ENCODE results near the gene EID2B. TPM values are rescaled to one million over a fixed set of nuclear protein-coding genes. Genes with fewer than 3 reads are reported as not detected.

Gene EID2B, protein sequence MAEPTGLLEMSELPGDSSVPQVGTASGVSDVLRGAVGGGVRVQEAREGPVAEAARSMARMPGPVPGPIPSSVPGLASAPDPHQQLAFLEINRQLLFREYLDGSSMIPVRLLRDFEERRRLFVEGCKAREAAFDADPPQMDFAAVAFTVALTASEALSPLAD
- 5.3 TPM for total RNA-seq
- 6.9 TPM for polyA plus RNA-seq

DNA sequence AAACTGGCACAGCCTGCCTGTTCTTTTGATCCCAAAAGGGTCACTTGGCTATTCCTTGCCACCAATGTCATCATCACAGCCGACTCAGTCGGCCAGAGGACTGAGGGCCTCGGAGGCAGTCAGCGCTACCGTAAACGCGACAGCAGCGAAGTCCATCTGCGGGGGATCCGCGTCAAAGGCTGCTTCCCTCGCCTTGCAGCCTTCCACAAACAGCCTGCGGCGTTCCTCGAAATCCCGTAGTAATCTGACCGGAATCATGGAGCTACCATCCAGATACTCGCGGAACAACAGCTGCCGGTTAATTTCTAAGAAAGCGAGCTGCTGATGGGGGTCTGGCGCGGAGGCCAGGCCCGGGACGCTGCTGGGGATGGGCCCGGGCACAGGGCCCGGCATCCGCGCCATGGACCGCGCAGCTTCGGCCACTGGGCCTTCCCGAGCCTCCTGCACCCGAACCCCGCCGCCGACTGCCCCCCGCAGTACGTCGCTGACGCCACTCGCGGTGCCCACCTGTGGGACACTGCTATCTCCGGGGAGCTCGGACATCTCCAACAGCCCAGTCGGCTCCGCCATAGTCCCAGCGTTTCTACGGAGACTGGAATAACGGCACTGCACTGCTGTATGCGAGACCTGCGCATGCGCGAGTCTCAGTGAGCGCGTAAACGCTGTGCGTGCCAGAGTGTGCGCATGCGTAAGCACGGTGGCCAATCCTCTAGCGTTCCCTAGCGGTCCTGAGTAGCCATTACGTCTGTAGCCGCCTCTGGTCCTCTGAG, at the start of gene EID2B:
EID2B (minus strand) TSS at position 620 of the 770 bp plus-strand sequence; CDS start at position 570, 50 bp downstream.
- Histone ChIP-seq H3K4me1 (ENCODE audit: insufficient read depth) (no peaks in the 10 kb centered on the region), H3K4me3 (ENCODE audit: low read depth, low read length) (peak within 1 kb of the TSS; percentile 69), H3K36me3 (ENCODE audit: insufficient read depth) (no peaks in the 10 kb centered on the region), H3K27ac (ENCODE audit: low read depth) (peak within 1 kb of the TSS; percentile 11)
- peak; percentile 94 for DNase-seq (ENCODE audit: extremely low spot score)
- under 1% methylated on average over 65 of the region's 65 CpGs for WGBS

DNA sequence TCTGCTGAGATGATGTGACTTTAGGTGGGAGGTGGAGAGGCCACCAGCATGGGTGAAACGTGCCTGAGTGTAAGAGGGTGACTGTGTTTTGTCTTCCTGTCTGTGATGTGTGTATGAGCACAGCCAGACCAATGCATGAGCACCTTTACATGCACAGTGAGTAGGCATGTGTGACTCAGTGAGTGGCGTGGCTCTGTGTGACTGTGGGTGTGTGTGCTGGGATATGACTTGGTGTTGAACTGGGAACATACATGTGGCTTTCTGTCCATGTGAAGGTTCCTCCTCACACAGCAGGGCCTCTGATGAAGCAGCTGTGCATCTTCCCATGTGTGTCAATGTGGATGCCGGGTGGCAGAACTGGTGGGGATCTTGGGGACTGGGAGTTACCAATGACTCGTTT, 49.8 kb upstream of the EID2B start:
- no peaks in the 10 kb centered on the region for H3K36me3 ChIP-seq (ENCODE audit: insufficient read depth)
- no peak for DNase-seq (ENCODE audit: extremely low spot score)
- no peak overlapping the region for H3K4me3 ChIP-seq (ENCODE audit: low read depth, low read length)
- WGBS, result 50% methylated on average over 4 of the region's 4 CpGs
- H3K27ac ChIP-seq (ENCODE audit: low read depth), result no peak overlapping the region
- H3K4me1 ChIP-seq (ENCODE audit: insufficient read depth), result no peaks in the 10 kb centered on the region

DNA sequence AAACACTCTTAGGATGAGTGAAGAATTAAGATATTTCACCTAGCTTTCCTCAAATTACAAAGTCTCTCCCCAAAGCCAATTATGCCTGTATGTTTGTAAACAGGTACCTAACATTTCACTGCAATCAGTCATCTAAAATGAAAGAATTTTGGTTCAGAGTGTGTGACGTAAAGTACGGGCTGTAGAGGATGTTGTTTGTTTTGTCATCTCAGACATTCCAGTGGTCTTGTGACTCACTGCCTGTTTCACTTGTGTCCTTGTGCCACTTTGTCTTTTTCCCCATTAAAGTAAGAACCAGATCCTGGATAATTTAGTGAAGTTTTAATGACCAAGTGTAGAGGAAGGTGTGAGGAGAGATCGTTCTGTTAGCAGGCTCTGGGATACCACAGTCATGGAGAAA, 36.0 kb upstream of the EID2B start:
- Histone ChIP-seq H3K4me3 (ENCODE audit: low read depth, low read length) (no peak overlapping the region), H3K36me3 (ENCODE audit: insufficient read depth) (no peaks in the 10 kb centered on the region), H3K4me1 (ENCODE audit: insufficient read depth) (no peaks in the 10 kb centered on the region), H3K27ac (ENCODE audit: low read depth) (no peak overlapping the region)
- WGBS, result 56% methylated on average over 3 of the region's 3 CpGs
- no peak for DNase-seq (ENCODE audit: extremely low spot score)

DNA sequence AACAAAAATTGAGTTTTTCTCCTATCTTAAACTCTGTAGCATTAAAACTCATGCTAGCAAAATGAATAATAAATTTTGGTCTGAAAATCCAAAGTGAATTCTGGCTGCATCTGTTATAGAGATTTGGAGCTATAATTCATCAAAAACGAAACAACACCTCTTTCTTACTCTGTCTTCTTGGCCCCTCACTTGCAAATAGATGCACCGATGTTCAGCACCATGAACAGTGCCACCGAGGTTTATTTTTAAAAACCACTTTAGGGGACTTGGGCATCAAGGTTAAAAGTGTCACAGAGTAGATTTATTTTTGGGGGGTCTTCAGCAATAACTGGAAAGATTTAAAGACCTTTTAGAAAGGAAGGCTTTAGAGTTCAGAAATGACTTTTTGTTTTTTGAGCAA, 33.4 kb upstream of the EID2B start:
- H3K4me3 ChIP-seq (ENCODE audit: low read depth, low read length), result no peak overlapping the region
- no peaks in the 10 kb centered on the region for H3K36me3 ChIP-seq (ENCODE audit: insufficient read depth)
- H3K4me1 ChIP-seq (ENCODE audit: insufficient read depth), result no peaks in the 10 kb centered on the region
- no peak for DNase-seq (ENCODE audit: extremely low spot score)
- no peak overlapping the region for H3K27ac ChIP-seq (ENCODE audit: low read depth)
- WGBS, result 41% methylated on average over 3 of the region's 3 CpGs

DNA sequence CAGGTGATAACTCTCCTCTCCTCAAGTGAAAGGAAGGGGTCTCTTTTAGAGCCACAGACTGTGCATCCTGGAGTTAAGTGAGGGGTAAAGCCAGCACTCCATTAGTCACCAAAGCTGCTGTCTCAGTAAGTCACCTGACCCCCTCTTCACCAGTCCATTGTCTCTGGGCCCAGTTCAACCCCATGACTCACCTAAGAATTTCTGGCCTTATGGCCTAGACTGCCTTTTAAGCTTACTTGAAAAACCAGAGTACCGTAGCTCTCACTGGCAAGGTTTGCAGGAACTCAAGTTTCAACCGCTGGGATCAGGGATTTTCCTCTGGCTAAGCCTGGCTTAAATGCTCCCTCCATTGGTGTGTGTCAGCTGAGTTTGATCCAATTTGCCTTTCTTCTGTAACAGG, 30.8 kb upstream of the EID2B start:
- 76% methylated on average over 2 of the region's 2 CpGs for WGBS
- no peak for DNase-seq (ENCODE audit: extremely low spot score)
- Histone ChIP-seq H3K27ac (ENCODE audit: low read depth) (no peak overlapping the region), H3K4me3 (ENCODE audit: low read depth, low read length) (no peak overlapping the region), H3K4me1 (ENCODE audit: insufficient read depth) (no peaks in the 10 kb centered on the region), H3K36me3 (ENCODE audit: insufficient read depth) (no peaks in the 10 kb centered on the region)

DNA sequence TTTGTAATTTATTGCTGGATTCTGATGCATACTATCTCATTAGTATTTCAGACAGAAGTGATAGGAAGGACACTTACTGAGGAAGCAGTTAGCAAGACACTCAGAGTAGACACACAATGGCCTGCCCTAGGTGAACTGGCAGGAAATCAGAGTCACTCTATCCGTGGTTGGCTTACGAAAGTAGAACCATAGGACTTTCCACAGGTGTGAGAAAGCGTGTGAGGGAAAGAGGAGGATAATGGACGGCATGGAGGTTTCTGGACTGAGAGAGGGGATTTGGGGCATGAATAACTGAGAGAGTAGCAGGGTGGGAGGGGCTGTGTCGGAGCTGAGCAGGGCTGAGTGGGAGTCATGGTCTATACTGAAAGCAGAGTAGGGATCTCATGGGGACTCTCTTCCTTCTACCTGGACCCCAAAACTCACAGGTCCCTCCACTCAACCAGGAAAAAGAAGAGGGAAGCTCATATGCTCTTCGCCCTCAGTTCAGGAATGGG, 26.0 kb upstream of the EID2B start:
- H3K4me1 ChIP-seq (ENCODE audit: insufficient read depth), result no peaks in the 10 kb centered on the region
- H3K27ac ChIP-seq (ENCODE audit: low read depth), result no peak overlapping the region
- no peak overlapping the region for H3K4me3 ChIP-seq (ENCODE audit: low read depth, low read length)
- DNase-seq (ENCODE audit: extremely low spot score), result no peak
- 65% methylated on average over 6 of the region's 6 CpGs for WGBS
- H3K36me3 ChIP-seq (ENCODE audit: insufficient read depth), result no peaks in the 10 kb centered on the region

DNA sequence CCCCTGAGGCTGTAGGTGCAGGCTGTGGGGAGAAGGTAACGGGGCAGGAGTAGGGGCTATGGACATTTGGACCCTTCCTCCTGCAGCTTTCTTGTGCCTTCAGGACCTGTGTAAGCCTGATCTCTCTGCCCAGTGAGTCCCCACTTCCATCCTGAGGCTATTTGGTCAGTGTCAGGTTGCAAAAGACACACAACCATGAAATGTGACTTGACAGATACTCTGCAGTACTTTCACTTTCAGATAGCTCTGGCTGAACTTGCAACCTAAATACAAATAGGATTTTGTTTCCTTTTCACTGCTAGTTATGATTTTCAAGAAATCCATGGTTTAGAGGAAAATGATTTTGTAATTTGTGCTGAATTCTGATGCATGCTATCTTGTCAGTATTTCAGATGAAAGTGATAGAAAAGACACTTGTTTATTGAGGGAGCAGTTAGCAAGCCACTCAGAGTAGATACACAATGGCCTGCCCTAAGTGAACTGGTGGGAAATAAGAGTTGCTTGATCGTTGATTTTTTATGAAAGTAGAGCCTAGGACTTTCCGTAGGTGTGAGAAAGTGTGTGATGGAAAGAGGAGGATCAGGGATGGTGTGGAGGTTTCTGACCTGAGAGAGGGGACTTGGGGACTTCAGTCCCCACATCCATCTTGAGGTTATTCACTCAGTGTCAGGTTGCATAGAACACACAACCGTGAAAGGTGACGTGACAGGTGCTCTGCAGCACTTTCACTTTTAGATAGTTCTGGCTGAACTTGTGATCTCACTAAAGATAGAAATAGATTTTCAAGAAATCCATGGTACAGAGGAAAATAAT, 25.4 kb upstream of the EID2B start:
- no peak overlapping the region for H3K4me3 ChIP-seq (ENCODE audit: low read depth, low read length)
- WGBS, result 61% methylated on average over 5 of the region's 5 CpGs
- no peak overlapping the region for H3K27ac ChIP-seq (ENCODE audit: low read depth)
- DNase-seq (ENCODE audit: extremely low spot score), result no peak
- no peaks in the 10 kb centered on the region for H3K4me1 ChIP-seq (ENCODE audit: insufficient read depth)
- no peaks in the 10 kb centered on the region for H3K36me3 ChIP-seq (ENCODE audit: insufficient read depth)

DNA sequence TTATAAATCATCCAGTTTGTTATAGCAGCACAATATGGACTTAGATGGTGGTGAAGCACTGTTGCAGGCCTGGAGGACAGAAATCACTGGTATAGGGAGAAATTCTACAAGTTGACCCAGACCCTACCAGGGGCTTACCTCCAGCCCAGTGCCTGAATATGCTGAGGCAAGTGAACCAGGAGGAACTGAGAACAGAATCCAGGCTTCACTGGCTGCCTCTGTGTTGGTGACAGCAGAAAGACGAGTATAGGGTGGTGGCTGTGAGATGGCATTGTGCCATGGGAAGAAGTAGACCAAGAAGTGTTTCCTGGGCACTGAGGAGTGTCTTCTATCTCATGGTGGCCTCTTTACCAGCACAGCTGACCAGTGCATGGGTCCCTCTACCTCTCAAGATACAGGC, 23.2 kb upstream of the EID2B start:
- no peak overlapping the region for H3K4me3 ChIP-seq (ENCODE audit: low read depth, low read length)
- H3K4me1 ChIP-seq (ENCODE audit: insufficient read depth), result no peaks in the 10 kb centered on the region
- no peaks in the 10 kb centered on the region for H3K36me3 ChIP-seq (ENCODE audit: insufficient read depth)
- no peak overlapping the region for H3K27ac ChIP-seq (ENCODE audit: low read depth)
- DNase-seq (ENCODE audit: extremely low spot score), result no peak
- 34% methylated on average over 1 of the region's 1 CpG for WGBS

DNA sequence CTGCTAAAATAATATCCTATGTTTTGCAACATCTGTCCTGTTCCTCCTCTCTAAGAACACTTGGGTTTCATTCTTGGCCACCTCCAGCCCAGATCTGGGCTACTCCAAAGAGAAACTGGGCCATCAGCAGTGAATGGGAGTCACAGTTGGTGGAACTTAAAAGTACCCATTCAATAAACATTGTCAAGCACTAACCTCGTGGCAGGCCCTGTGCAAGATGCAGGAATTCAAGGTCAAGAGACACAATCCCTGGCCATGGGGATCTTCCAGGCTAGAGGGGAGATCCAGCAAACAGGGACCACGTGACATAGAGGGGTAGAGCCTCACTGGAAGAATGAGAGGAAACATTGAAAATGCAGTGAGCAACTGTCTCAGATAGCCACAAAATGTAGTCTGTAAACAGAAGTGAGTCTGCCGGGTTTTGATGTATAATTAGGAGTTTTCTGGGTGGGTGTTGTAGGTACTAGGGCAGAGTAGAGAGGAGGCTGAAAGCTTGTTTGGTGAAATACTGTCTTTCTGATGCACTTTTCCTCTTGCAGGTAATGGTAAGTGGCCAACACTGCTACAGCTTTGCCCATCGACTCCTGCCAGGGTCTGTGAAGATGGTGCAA, 22.2 kb upstream of the EID2B start:
- H3K4me1 ChIP-seq (ENCODE audit: insufficient read depth), result no peaks in the 10 kb centered on the region
- DNase-seq (ENCODE audit: extremely low spot score), result no peak
- 68% methylated on average over 4 of the region's 4 CpGs for WGBS
- H3K36me3 ChIP-seq (ENCODE audit: insufficient read depth), result no peaks in the 10 kb centered on the region
- H3K27ac ChIP-seq (ENCODE audit: low read depth), result no peak overlapping the region
- H3K4me3 ChIP-seq (ENCODE audit: low read depth, low read length), result no peak overlapping the region

DNA sequence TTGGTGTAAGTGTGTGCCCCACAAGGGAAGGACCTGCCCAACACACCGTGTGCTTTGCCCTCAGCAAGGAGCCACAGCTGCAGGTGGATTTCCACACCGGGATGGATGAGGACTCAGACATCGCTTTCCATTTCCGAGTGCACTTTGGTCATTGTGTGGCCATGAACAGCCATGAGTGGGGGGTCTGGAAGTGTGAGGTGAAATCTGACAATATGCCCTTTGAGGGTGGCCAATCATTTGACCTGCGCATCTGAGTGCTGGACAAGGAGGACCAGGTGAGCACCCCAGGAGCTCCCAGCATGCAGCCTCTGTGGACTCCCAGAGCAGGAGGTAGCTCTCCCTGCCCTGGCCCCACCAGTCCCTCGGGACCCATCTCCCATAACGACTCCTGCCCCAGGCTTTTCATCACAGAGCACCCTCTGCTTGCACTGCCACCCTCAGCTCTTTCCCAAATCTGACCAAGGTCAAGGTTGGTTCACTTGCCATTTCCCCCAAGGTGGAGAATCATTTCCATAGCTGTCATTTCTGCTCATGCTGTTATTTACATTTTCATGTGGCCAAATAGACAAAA, 20.5 kb upstream of the EID2B start:
- WGBS, result 59% methylated on average over 7 of the region's 7 CpGs

DNA sequence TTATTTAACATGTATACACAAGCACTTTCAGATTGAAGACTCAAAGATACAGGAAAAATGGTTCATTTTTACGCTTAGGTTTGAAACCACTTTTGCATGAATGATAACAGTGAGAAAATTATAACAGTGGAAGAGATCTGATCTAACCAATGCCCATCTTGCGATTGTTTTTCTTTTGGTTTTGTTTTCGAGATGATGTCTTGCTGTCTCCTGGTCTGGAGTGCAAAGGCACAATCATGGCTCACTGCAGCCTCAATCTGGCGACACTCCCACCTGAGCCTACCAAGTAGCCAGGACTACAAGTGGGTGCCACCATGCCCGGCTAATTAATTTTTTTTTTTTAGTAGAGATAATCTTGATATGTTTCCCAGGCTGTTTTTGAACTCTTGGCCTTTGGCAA, 17.5 kb upstream of the EID2B start:
- Histone ChIP-seq H3K27ac (ENCODE audit: low read depth) (no peak overlapping the region), H3K4me1 (ENCODE audit: insufficient read depth) (no peaks in the 10 kb centered on the region), H3K4me3 (ENCODE audit: low read depth, low read length) (no peak overlapping the region), H3K36me3 (ENCODE audit: insufficient read depth) (no peaks in the 10 kb centered on the region)
- DNase-seq (ENCODE audit: extremely low spot score), result no peak
- WGBS, result 85% methylated on average over 5 of the region's 5 CpGs

More for the DNA sequence above, 20.5 kb upstream of the EID2B start:
- no peak for DNase-seq (ENCODE audit: extremely low spot score)
- Histone ChIP-seq H3K36me3 (ENCODE audit: insufficient read depth) (no peaks in the 10 kb centered on the region), H3K4me3 (ENCODE audit: low read depth, low read length) (no peak overlapping the region), H3K27ac (ENCODE audit: low read depth) (no peak overlapping the region), H3K4me1 (ENCODE audit: insufficient read depth) (no peaks in the 10 kb centered on the region)

DNA sequence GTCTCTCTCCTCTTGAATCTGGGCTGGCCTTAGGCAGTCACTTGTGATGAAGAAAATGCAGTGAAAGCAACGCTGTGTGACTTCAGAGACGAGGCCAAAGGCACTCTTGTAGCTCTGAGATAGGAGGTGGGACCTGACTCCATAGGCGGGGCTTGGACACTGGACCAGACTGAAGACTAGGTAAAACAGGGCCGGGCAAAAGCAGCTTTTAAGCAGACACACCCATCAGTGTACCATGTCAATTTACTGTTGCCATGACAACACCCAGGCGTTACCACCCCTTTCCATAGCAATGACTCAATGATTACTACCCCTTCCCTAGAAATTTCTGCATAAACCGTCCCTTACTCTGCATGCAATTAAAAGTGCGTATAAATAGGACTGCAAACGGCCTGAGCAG, 13.9 kb upstream of the EID2B start:
- Histone ChIP-seq H3K4me3 (ENCODE audit: low read depth, low read length) (no peak overlapping the region), H3K4me1 (ENCODE audit: insufficient read depth) (no peaks in the 10 kb centered on the region), H3K27ac (ENCODE audit: low read depth) (no peak overlapping the region), H3K36me3 (ENCODE audit: insufficient read depth) (no peaks in the 10 kb centered on the region)
- DNase-seq (ENCODE audit: extremely low spot score), result no peak
- WGBS, result 49% methylated on average over 8 of the region's 8 CpGs

DNA sequence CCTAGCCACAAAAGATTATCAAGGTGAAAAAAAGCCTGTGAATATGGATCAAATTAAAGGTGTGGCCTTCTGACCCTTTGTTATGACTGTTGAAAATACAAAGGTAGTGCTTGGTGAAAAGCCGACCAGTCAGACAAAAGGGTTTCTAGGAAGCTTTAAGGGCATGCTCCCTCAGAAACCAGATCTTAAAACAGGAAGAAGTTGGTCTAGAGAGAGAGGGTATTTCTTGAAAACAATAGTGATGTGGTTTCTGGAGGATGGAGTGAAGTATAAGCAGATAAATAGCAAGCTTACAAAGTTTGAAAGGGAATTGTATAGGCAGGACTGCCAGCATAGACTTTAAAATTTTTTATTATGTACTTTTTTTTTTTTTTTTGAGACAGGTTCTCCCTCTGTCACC, 12.3 kb upstream of the EID2B start:
- no peaks in the 10 kb centered on the region for H3K36me3 ChIP-seq (ENCODE audit: insufficient read depth)
- H3K4me3 ChIP-seq (ENCODE audit: low read depth, low read length), result no peak overlapping the region
- H3K4me1 ChIP-seq (ENCODE audit: insufficient read depth), result no peaks in the 10 kb centered on the region
- H3K27ac ChIP-seq (ENCODE audit: low read depth), result no peak overlapping the region
- DNase-seq (ENCODE audit: extremely low spot score), result no peak
- WGBS, result 60% methylated on average over 1 of the region's 1 CpG

Data from urinary bladder (tissue), 4 donors.